BE2C (cell line): ENCODE results near the gene TP53BP2.

Experiments used
- DNase-seq: peaks from one replicate; pipeline ENCODE4 v3.0.0-alpha.2; 2020
- H3K27me3 ChIP-seq: fragments of 250-450 bp; sonication (Bioruptor Pico); 2 replicates; pipeline ENCODE4 v1.5.1; 2020; ENCODE audit warnings: mild to moderate bottlenecking
- H3K36me3 ChIP-seq: fragments of 250-450 bp; sonication (Bioruptor Pico); 2 replicates; pipeline ENCODE4 v1.5.1; 2020; ENCODE audit warnings: mild to moderate bottlenecking
- H3K4me1 ChIP-seq: fragments of 250-450 bp; sonication (Bioruptor Pico); 2 replicates; pipeline ENCODE4 v1.5.1; 2020
- H3K4me3 ChIP-seq: 2 replicates; pipeline ENCODE4 v1.5.1; 2011; ENCODE audit warnings: low read depth, low read length
- H3K9me3 ChIP-seq: fragments of 250-450 bp; sonication (Bioruptor Pico); 2 replicates; pipeline ENCODE4 v1.5.1; 2020
- CTCF ChIP-seq: IDR thresholded peaks from 2 replicates; pipeline ENCODE4 v1.5.1; 2012; ENCODE audit warnings: mild to moderate bottlenecking, low read depth, low read length

TP53BP2 gene

GRCh38 chr1:223878598-223879325 lies 33.0 kb upstream of the TP53BP2 start:
- no peaks in the 10 kb centered on the region for H3K36me3 ChIP-seq
- no peak for DNase-seq
- H3K9me3 ChIP-seq: no peaks in the 10 kb centered on the region
- no peak overlapping the region for H3K4me3 ChIP-seq
- no peaks in the 10 kb centered on the region for H3K4me1 ChIP-seq
- no peaks in the 10 kb centered on the region for H3K27me3 ChIP-seq
- TF ChIP-seq CTCF: no peak

- no peaks in the 10 kb centered on the region for H3K27me3 ChIP-seq
- H3K4me3 ChIP-seq: no peak overlapping the region
- TF ChIP-seq CTCF: no peak
- no peaks in the 10 kb centered on the region for H3K9me3 ChIP-seq
- no peak for DNase-seq
- H3K4me1 ChIP-seq: no peaks in the 10 kb centered on the region
- H3K36me3 ChIP-seq: no peaks in the 10 kb centered on the region
Measured at GRCh38 chr1:223877804-223878203, 32.1 kb upstream of the TP53BP2 start.

- no peaks in the 10 kb centered on the region for H3K36me3 ChIP-seq
- no peaks in the 10 kb centered on the region for H3K4me1 ChIP-seq
- no peaks in the 10 kb centered on the region for H3K9me3 ChIP-seq
- no peak for TF ChIP-seq CTCF
- no peak for DNase-seq
- no peak overlapping the region for H3K4me3 ChIP-seq
- H3K27me3 ChIP-seq: no peaks in the 10 kb centered on the region
Measured at GRCh38 chr1:223876590-223876989, 30.8 kb upstream of the TP53BP2 start.

GRCh38 chr1:223873044-223873443 lies 27.3 kb upstream of the TP53BP2 start:
- H3K9me3 ChIP-seq: no peaks in the 10 kb centered on the region; the same call in 1 of the 2 replicates
- no peaks in the 10 kb centered on the region for H3K36me3 ChIP-seq
- H3K4me3 ChIP-seq: no peak overlapping the region
- no peak for TF ChIP-seq CTCF
- peaks cover 7% of the 10 kb centered on the region for H3K4me1 ChIP-seq
- no peak for DNase-seq
- H3K27me3 ChIP-seq: no peaks in the 10 kb centered on the region; the same call in 1 of the 2 replicates

- no peaks in the 10 kb centered on the region for H3K36me3 ChIP-seq
- H3K27me3 ChIP-seq: no peaks in the 10 kb centered on the region; the same call in 1 of the 2 replicates
- no peaks in the 10 kb centered on the region; the same call in 1 of the 2 replicates for H3K9me3 ChIP-seq
- H3K4me3 ChIP-seq: no peak overlapping the region
- H3K4me1 ChIP-seq: peaks cover 7% of the 10 kb centered on the region
- no peak for TF ChIP-seq CTCF
- DNase-seq: no peak
Measured at GRCh38 chr1:223872308-223872901, 26.7 kb upstream of the TP53BP2 start.
